Endometrium (tissue), 2 donors: ENCODE measurements around the gene IL20.
"Not testable (repeated sequence)": the region's sequence is repeated elsewhere in the genome, so short reads cannot be mapped to it uniquely, and the experiment has no call there.

Experiments used
- FAIRE-seq: peaks from 2 replicates; lab custom pipeline; 2012; peaks lifted over from hg19 to GRCh38; lab: Jason Lieb, UNC
- donor health status: control.
- donor health status: control.

IL20 gene

DNA sequence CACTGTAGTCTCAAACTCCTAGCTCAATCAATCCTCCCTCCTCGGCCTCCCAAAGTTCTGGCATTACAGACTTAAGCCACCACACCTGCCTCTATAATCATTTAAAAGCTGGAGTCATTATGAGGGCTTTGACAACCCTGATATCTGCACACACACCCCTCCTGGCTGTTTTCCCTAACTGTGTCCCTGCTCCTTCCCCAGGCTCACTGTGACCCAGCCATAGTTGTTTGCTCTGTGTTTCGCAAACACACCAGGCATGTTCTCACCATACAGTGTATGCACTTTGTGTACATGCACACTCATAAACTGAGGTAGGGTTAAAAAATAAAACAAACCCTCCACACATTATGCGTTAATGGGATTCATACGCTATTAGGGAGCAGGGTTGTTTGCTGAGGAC is 21.8 kb upstream of the IL20 start:
- no peak for FAIRE-seq

- FAIRE-seq: no peak
Measured at GRCh38 chr1:206846487-206846886, 18.9 kb upstream of the IL20 start.

DNA sequence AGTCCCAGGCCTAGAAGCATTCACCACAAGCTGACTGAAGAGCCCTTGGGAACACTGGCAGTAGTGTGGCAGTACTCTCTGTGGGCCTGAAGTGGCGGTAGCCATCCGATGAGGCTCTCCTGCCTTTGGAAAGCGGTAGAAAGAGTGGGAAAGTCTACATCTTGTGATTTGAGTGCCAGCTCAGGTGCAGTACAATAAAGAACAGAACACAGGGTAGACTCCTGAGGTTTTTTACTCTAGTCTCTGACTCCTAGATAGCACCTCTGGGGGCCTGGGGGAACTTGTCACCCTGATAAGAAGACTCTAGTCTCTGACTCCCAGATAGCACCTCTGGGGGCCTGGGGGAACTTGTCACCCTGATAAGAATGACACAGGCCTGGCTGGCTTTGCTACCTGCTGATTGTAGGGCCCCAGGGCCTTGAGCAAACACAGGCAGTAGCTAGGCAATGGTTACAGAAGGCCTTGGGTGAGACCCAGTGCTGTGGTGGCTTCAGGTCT is 18.0 kb upstream of the IL20 start:
- FAIRE-seq: no peak

DNA sequence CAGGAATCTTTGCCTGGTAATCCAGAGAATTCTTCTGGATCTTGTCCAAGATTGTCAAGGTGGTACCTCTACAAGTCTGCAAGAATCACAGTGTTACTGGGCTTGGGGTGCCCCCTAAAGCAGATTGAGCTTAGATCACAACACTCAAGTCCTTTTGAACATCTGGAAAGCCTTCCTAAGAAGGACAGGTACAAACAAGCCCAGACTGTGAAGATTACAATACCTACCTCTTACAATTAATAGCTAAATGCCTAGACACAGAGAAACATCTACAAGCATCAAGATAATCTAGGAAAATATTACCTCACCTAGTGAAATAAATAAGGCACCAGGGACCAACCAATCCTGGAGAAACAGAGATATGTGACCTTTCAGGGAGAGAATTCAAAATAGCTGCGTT is 17.5 kb upstream of the IL20 start:
- FAIRE-seq: no peak

- FAIRE-seq: no peak
Measured at GRCh38 chr1:206850401-206850800, 15.0 kb upstream of the IL20 start.

DNA sequence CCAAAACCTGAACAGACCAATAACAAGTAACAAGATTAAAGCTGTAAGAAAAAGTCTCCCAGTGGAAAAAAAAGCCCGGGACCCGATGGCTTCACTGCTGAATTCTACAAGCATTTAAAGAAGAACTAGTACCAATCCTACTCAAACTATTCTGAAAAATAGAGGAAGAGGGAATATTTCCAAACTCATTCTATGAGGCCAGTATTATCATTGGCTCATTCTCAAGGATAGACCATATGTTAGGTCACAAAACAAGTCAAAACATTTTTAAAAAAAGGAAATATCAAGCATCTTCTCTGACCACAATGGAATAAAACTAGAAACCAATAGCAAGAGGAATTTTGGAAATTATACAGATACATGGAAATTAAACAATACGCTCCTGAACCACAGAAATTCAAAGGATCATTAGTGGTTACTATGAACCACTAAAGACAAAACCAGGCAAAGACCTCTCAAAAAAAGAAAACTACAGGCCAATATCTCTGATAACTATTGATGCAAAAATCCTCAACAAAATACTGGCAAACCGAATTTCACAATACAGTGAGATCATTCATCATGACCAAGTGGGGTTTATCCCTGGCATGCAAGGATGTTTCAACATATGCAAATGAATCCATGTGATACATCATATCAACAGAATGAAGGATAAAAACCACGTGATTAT is 13.9 kb upstream of the IL20 start:
- FAIRE-seq: no peak

GRCh38 chr1:206852662-206853061 is 12.8 kb upstream of the IL20 start:
- not testable (repeated sequence) for FAIRE-seq

DNA sequence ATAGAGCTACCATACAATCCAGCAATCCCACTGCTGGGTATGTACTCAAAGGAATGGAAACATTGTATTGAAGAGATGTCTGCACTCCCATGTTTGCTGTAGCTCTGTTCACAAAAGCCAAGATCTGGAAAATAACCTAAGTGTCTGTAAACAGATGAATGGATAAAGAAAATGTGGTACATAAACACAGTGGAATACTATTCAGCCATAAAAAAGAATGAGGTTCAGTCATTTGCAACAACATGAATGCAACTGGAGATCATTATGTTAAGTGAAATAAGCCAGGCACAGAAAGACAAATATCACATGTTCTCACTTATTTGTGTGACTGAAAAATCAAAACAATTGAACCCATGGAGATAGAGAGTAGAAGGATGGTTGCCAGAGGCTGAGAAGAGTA is 11.7 kb upstream of the IL20 start:
- not testable (repeated sequence) for FAIRE-seq

DNA sequence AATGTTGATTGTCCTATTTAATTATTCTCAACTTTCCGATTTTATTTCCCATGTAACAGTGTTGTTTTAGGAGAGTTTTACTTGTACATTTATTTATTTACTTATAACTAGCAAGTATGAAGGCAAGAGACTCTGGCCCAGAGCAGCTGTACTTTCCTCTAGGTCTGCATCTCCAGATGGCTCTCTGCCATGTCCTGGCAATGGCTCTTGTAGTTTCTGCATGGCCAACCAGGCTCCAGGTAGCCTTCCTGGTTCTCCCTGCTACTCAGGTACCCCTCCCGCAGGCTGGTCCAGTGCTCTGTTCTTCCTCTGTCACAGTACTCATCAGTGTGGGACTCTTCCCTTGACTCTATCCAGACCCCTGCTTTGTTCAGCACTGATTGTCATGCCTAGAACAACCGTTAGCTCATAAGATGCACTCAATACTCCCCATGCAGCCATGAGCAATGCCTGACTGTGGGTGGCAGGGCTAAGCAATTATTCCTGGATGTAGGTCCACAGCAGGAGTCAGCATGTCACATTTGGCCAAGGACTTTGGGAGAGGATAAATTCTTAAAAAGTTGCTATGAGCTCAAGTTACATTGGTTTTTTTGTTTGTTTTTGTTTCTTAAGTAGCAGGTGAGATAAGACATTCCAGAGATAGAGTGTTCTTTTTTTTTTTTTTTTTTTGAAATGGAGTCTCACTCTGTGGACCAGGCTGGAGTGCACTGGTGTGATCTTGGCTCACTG is 10.9 kb upstream of the IL20 start:
- FAIRE-seq: no peak

DNA sequence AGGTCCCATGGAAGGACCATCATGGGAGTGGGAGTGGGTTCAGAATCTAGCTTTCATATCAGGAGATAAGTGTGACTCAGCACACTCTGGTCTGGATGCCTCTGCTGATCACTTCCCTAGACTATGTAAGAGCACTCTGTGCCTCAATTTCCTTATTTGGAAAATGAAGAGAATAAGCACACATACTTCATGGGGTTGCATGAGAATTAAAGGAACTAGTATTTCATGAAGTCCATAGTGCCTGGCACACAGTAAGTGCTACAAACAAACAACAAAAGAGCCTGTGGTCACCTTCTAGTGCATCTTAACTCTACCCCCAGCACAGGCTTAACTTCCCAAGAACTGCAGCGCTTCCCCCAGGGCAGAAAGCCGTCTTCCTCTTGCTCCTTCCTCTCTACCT is 9.6 kb upstream of the IL20 start:
- no peak for FAIRE-seq

- FAIRE-seq: no peak
Measured at GRCh38 chr1:206856674-206857464, 8.6 kb upstream of the IL20 start.

DNA sequence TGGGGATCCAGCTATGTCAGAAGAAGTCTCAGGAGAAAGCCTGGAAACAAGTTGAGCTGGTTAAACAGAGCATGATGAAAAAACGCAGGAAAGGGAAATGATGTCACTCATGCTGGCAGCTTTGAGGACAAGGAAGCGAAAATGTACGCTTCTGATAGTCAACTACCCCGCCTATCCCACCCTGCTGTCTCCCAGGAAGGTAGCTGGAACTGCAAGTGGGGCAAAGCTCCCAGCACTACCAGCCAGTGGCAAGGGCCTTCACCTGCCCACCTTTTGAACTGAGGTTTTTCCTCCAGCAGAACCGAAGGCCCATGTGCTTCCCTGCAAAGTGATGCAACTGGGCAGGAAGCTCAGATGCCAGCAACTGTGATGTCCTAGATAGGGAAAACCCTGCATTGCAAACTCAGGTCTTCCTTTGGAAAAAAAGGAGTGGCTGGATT is 6.3 kb upstream of the IL20 start:
- FAIRE-seq: no peak

DNA sequence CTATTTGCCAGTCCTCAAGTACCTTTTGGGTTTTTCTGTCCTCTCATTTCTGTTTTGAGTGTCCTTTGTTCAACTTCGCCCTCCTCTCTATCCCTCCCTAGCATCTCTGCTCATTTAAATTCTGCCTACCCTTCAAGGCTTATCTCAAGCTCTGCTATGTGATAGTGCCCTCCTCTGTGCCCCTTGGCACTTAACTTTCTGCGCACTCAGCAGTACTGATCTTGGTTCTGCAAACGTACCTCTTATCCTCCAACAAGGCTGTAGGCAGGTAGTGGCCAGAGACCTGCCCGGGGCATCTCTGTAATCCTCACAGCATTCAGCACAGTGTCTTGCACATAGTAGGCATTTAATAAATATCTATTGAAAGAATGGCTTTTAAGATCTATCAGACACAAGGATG is 5.3 kb upstream of the IL20 start:
- FAIRE-seq: no peak

DNA sequence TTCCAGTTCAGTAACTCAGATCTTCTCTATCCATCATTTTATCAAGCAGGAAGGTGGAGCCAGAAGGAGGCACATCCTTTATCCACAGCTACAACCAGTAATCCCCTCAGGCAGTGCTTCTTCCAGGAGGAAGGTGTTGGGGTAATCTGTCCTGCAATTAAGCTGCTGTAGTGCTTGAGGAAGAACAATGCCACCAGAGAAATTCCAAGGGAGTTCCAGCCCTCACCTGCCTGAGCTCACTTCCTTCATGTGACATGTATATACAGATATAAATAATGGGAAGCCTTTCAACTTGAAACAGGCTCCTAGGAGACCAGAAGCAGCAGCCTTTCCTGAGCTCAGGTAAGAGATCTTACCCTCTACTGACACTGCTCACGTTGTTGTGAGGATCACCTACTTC is 2.2 kb upstream of the IL20 start:
- FAIRE-seq: no peak

- FAIRE-seq: no peak
Measured at GRCh38 chr1:206866062-206866461, 639 bp downstream of the IL20 start.

DNA sequence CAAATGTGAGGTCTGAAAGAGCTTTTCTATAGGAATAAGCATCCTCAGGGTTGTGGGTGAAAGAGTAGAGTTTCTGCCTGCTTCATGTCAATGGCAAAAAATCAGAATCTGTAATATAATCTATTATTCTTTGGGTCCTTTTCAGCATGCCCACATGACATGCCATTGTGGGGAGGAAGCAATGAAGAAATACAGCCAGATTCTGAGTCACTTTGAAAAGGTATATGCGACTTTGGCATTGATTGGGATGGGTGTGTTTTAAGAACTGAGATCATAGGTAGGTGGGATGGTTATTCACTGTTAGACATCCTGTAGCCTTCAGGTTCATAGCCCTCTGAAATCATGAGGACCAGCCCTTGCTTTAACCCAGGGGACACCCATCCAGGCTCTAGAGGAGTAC is 1.8 kb downstream of the IL20 start:
- FAIRE-seq: no peak

DNA sequence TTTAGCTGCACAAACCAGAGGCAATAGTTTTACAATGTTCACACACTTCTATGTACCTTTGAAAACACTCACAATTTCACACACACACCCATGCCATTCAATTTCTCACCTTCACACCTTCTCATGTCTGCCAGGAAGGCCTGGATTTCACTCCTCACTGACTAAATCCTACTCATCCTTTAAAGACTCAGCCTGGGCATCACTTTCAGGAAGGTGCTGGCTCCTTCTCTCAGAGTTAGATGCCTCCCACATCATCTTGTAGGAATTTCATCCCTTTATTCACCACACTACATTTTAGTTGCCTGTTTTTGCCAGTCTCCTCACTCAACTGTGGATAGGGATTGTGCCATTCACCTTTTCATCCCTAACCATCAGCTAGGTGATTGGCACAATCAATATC is 2.3 kb downstream of the IL20 start:
- FAIRE-seq: no peak

DNA sequence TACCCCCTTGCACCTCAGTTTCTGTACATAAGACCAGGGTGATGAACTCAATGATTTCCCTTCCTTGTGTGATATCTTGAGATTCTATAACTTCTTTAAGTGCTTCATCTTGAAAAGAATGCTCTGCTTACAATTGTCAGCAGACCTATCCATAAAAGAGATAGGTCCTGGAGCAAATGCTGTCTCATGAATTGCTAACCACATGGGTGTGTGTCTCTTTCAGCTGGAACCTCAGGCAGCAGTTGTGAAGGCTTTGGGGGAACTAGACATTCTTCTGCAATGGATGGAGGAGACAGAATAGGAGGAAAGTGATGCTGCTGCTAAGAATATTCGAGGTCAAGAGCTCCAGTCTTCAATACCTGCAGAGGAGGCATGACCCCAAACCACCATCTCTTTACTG is 2.8 kb downstream of the IL20 start:
- FAIRE-seq: no peak

DNA sequence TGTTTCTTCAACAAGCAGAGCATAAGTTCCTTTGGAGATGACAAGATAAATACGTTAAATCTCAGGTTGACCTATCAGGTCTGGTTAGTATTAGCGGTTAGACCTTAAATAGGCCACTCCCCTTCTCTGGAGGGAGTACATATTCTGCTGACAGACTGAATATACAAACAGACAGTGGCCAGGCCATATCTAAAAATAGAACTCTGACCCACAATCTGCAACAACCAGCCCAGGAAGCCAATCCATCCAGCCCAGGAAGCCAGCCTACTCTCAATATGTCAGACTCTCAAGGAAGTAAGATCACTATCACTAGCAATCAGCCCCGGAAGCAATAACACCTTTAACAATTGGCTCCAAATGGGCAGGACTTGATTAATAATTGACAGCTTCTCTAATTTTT is 6.7 kb downstream of the IL20 start:
- no peak for FAIRE-seq

DNA sequence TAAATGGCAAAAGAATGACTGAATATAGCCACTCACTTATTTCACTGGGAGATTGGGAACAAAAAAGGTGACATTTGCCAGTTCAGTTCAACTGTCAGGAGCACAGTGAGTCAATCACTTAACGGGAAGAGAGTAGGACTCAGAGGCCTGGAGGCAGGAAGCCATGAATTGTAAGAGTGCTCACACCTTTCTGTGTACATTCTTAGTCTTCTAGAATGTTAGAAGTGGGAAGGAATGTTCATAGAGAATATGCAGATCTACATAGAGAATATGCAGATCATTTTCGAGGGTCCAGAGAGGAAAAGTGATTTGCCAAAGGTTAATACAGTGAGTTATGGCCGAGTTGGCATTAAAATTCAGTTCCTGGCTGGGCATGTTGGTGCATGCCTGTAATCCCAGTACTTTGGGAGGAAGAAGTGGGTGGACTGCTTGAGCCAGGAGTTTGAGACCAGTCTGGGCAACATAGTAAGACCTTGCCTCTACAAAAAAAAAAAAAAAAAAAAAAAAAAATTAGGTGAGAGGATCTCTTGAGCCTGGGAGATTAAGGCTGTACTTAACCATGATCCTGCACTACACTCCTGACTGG is 8.3 kb downstream of the IL20 start:
- no peak for FAIRE-seq

DNA sequence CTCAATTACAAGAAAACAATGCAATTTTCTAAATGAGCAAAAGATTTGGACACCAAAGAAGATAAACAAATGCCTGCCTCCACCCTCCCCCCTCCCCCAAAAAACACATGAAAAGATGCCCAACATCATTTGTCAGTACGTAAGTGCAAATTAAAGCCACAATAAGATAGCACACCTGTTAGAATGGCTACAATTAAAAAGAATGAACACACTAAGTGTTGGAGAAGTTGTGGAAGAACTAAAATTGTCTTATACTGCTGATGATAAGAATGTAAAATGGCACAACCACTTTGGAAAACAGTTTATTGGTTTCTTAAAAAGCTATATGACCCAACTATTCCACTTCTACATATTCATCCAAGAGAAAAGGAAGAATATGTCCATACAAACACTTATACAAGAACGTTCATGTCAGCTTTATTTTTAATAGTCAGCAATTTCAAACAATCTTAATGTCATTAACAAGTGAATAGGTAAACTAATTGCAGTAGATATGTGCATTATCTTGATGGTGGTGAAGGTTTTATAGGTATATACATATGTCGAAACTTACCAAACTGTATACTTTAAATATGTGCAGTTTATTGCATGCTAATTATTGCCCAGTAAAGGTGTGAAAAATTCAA is 10.4 kb downstream of the IL20 start:
- FAIRE-seq: no peak

GRCh38 chr1:206878456-206878855 is 13.0 kb downstream of the IL20 start:
- FAIRE-seq: no peak
